ENCODE measurements around the gene TNRC6B. TPM values are rescaled to one million over a fixed set of nuclear protein-coding genes. Genes with fewer than 3 reads are reported as not detected.

Gene TNRC6B
- total RNA-seq, 1 donor from 2014 or later: 60.0 TPM

DNA sequence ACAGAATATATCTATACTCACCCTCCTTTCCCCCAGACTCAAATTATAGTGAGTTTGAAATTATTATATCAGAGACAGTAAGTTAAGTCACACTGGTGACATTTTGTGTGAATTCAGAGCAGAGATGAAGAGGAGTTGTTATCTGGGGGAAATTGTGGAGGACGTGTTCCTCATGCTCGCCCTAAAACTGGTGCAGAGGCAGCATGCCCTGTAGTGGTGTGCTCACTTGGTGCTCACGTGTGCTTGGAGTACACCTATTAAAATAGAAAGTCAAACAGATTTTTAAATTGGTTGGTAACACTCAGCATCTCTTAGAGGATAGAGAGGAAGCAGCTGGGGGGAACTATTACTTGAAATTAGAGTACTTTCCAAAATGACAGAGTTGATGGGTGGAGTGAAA, 117.0 kb downstream of the TNRC6B start:
- no peak overlapping the region for H3K27ac ChIP-seq
- no peak overlapping the region for H2AFZ ChIP-seq (replicated peaks)
- TF ChIP-seq, protein P1, sequence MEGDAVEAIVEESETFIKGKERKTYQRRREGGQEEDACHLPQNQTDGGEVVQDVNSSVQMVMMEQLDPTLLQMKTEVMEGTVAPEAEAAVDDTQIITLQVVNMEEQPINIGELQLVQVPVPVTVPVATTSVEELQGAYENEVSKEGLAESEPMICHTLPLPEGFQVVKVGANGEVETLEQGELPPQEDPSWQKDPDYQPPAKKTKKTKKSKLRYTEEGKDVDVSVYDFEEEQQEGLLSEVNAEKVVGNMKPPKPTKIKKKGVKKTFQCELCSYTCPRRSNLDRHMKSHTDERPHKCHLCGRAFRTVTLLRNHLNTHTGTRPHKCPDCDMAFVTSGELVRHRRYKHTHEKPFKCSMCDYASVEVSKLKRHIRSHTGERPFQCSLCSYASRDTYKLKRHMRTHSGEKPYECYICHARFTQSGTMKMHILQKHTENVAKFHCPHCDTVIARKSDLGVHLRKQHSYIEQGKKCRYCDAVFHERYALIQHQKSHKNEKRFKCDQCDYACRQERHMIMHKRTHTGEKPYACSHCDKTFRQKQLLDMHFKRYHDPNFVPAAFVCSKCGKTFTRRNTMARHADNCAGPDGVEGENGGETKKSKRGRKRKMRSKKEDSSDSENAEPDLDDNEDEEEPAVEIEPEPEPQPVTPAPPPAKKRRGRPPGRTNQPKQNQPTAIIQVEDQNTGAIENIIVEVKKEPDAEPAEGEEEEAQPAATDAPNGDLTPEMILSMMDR (IDR thresholded peaks at IDR 0.05): no peak
- TF ChIP-seq EZH2phosphoT487 (IDR thresholded peaks at IDR 0.05): no peak
- no peak for TF ChIP-seq EZH2 (IDR thresholded peaks at IDR 0.05)
- H3K4me1 Mint-ChIP-seq: peaks cover 12% of the 10 kb centered on the region
- H3K27me3 Mint-ChIP-seq (ENCODE audit: insufficient read depth, low read depth): peaks cover 5% of the 10 kb centered on the region
- H3K4me3 Mint-ChIP-seq: no peak overlapping the region
- H3K9me3 ChIP-seq (ENCODE audit: low read depth): no peaks in the 10 kb centered on the region
- no peak overlapping the region for H3K4me3 ChIP-seq
- H3K27ac Mint-ChIP-seq: no peak overlapping the region
- peaks cover 9% of the 10 kb centered on the region for H3K36me3 ChIP-seq
- H3K9ac ChIP-seq: no peak overlapping the region
- H3F3A ChIP-seq (ENCODE audit: low read depth): no peaks in the 10 kb centered on the region
- no peaks in the 10 kb centered on the region for H3K4me1 ChIP-seq
- H3K27me3 ChIP-seq: no peaks in the 10 kb centered on the region
- H3K4me2 ChIP-seq: no peak overlapping the region
- peaks cover 3% of the 10 kb centered on the region for H4K20me1 ChIP-seq (ENCODE audit: low read depth)
- peaks cover 31% of the 10 kb centered on the region for H3K36me3 Mint-ChIP-seq
- DNase-seq (ENCODE audit: low spot score): no peak
- no peaks in the 10 kb centered on the region for H3K79me2 ChIP-seq (ENCODE audit: low read depth)
- H3K9me3 Mint-ChIP-seq: no peaks in the 10 kb centered on the region

DNA sequence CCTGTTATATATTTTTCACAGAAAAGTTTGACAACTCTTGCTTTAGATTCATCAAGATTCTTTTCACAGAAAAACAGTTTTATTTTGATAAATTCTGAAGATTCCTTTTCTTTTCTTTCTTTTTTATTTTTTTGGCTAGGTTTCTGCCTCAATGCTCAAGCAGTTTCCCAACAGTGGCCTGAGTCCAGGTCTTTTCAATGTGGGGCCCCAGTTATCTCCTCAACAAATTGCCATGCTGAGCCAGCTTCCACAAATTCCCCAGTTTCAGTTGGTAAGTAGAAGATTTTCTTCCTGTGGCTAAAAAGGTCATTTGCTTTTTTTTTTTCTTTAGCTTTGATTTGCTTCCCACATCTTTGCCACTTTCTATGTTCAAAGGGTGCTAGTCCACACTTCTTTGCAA, 122.6 kb downstream of the TNRC6B start:
- Histone ChIP-seq H3K36me3 (peaks cover 19% of the 10 kb centered on the region), H3K9ac (no peak overlapping the region), H3K27ac (no peak overlapping the region), H3K9me3 (ENCODE audit: low read depth) (no peaks in the 10 kb centered on the region), H3K27me3 (no peaks in the 10 kb centered on the region), H3K4me1 (no peaks in the 10 kb centered on the region), H3F3A (ENCODE audit: low read depth) (no peaks in the 10 kb centered on the region), H3K4me2 (no peak overlapping the region), H2AFZ (replicated peaks) (no peak overlapping the region), H4K20me1 (ENCODE audit: low read depth) (no peaks in the 10 kb centered on the region), H3K4me3 (no peak overlapping the region), H3K79me2 (ENCODE audit: low read depth) (no peaks in the 10 kb centered on the region)
- Mint-ChIP-seq H3K27ac (no peak overlapping the region), H3K36me3 (peaks cover 35% of the 10 kb centered on the region), H3K9me3 (no peaks in the 10 kb centered on the region), H3K27me3 (ENCODE audit: insufficient read depth, low read depth) (peaks cover 2% of the 10 kb centered on the region), H3K4me3 (no peak overlapping the region), H3K4me1 (peaks cover 7% of the 10 kb centered on the region)
- no peak for DNase-seq (ENCODE audit: low spot score)
- TF ChIP-seq EZH2 (IDR thresholded peaks at IDR 0.05) (no peak), EZH2phosphoT487 (IDR thresholded peaks at IDR 0.05) (no peak)
- TF ChIP-seq, protein P1 (IDR thresholded peaks at IDR 0.05): no peak

DNA sequence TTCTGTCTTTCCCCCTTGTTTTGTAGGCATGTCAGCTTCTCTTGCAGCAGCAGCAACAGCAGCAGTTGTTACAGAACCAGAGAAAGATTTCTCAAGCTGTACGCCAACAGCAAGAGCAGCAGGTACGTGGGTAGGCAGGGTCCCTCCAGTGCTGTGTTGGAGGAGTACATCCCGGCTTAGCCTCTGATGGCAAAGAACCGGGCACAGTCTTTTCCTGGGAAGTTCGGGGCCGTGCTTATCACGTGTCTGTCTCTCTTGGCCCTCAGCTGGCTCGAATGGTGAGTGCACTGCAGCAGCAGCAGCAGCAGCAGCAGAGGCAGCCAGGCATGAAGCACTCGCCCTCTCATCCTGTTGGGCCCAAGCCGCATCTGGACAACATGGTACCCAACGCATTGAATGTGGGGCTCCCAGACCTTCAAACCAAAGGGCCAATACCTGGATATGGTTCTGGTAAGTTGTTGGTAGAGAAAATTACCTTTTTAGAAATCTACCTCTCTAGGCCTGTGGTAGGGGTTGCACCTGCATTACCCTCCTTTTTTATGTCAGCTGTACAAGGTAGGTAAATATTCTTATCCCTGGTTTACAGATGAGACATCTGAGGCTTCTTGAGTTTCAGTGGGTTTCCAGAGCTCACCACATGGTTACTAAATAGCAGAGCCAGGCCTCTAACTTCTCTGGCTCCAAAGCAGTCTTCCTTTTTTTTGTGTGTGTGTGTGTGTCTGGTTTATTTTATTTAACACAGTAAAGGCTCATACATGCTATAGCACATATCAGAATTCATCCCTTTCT, 123.4 kb downstream of the TNRC6B start:
- Histone ChIP-seq H3K4me1 (no peaks in the 10 kb centered on the region), H3K79me2 (ENCODE audit: low read depth) (no peaks in the 10 kb centered on the region), H3K36me3 (peaks cover 19% of the 10 kb centered on the region), H4K20me1 (ENCODE audit: low read depth) (no peaks in the 10 kb centered on the region), H3K4me3 (no peak overlapping the region), H2AFZ (replicated peaks) (no peak overlapping the region), H3K27me3 (no peaks in the 10 kb centered on the region), H3K27ac (no peak overlapping the region), H3K4me2 (no peak overlapping the region), H3K9me3 (ENCODE audit: low read depth) (no peaks in the 10 kb centered on the region), H3F3A (ENCODE audit: low read depth) (no peaks in the 10 kb centered on the region), H3K9ac (no peak overlapping the region)
- Mint-ChIP-seq H3K4me1 (peaks cover 7% of the 10 kb centered on the region), H3K27me3 (ENCODE audit: insufficient read depth, low read depth) (peaks cover 1% of the 10 kb centered on the region), H3K4me3 (no peak overlapping the region), H3K36me3 (peaks cover 27% of the 10 kb centered on the region), H3K27ac (no peak overlapping the region), H3K9me3 (no peaks in the 10 kb centered on the region)
- DNase-seq (ENCODE audit: low spot score): no peak
- TF ChIP-seq EZH2phosphoT487 (IDR thresholded peaks at IDR 0.05) (no peak), EZH2 (IDR thresholded peaks at IDR 0.05) (no peak)
- TF ChIP-seq, protein P1 (IDR thresholded peaks at IDR 0.05): no peak

Data from neural progenitor cell (in vitro differentiated cells).